GM18505 (cell line): ENCODE results near the gene CCDC167.

Source experiments
- ATAC-seq: cut with Tn5 transposase; IDR thresholded peaks from one replicate; pipeline ENCODE4 v1.9.1; 2021; ENCODE audit not compliant: unreplicated experiment
- POLR2A ChIP-seq: IDR thresholded peaks from 4 replicates; pipeline ENCODE4 v1.6.1; 2011; ENCODE audit warnings: borderline replicate concordance; ENCODE audit not compliant: insufficient read depth, insufficient read length; ENCODE audit errors: extremely low read depth

CCDC167 gene

DNA sequence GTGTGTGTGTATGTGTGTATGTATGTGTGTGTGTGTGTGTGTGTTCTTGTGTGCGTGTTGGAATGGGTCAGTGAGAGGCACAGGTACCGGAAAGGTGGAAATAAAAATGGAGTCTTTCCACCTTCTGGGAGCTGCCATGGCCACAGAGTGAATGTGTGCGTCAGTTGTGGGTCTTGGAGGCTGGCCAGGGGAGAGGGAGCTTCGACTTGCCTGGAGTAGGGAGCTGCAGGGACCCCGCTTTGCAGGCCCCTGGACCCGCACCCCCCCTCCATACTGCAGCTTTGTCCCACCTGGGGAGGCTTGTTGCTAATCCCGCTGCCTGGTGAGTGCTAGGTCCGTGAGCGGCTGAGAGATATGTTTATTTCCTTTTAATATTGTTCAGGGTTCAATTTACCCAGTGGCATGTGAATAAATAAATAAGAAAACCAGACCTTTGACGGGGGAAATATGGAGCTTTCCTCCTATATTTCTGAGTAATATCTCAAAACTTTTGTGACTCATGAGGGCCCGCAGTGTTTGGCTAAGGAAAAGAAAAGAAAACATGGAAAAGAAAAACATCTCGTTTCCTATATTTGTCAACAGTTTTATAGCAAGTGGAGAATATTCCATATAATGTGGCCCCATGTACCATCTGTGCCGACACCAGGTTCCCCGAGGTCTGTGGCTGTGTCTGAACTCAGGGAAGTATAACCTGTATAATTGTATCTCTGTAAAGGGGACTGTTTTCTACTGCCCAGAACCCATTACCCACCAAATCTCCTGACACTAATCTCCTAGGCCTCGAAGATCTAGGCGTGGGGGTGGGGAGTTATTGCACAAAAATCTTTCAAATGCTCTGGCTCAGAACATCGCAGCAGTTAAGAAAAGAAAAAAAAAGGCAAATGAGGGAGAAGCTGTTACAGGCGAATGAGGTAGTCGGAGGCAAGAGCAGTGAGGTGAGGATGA is 24.6 kb upstream of the CCDC167 start:
- TF ChIP-seq POLR2A: no peak
- ATAC-seq: no peak

DNA sequence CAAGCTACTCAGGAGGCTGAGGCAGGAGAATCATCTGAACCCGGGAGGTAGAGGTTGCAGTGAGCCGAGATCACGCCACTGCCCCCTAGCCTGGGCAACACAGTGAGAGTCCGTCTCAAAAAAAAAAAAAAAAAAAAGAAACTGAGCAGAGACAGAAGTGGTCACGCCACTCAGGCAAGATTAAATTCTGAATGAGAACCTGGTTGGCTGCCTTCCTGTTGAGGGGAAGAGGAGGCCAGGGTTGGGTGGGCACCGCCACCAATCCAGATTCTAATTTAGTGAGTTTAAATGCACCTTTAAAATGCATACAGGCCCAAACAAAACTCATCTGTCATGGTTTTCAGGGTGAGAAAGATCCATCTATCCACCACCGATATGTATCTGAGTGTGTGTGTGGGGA is 23.7 kb upstream of the CCDC167 start:
- no peak for TF ChIP-seq POLR2A
- no peak for ATAC-seq

- TF ChIP-seq POLR2A: no peak
- ATAC-seq: no peak
These were observed 23.1 kb upstream of the CCDC167 start for GRCh38 chr6:37522836-37523235.

DNA sequence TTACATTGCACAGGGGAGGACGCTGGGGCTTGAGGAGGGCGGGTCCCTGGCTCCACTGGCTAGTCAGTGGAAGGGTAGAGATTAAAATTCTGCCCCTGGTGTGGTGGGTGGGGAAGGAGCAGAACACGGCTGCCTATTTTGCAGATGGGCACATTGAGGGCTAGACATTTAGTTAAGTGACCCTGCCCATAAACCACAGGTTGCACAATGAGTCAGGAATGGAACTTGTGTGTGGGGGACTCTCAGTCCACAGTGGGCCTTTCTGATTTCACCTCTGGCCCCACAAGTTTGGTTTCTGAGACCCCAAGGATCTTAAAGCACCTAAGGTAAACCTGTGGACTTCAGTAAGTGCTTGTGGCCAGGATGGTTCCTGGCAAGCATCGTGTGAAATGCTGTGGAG is 22.0 kb upstream of the CCDC167 start:
- ATAC-seq: no peak
- TF ChIP-seq POLR2A: no peak

- TF ChIP-seq POLR2A: no peak
- ATAC-seq: no peak
These were observed 21.2 kb upstream of the CCDC167 start for GRCh38 chr6:37520926-37521325.

DNA sequence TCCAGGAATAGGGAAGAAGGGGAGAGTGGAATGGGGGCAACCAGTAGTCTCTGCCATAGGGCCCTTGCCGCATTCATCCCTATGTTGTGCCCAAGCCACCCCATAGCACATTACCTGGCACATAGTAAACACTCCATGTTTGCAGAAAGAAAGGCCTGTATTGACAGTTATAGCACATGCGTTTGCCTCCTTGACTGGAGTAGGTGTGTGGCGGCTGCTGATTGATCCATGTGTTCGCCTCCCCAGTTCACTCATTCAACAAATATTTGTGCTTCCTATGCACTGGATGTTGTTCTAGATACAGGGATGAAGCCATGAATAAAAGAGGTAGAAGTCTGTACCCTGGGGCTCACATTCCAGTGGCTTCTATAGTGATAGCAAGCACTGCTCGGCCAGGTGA is 19.8 kb upstream of the CCDC167 start:
- no peak for TF ChIP-seq POLR2A

GRCh38 chr6:37518116-37518515 is 18.4 kb upstream of the CCDC167 start:
- ATAC-seq: no peak
- TF ChIP-seq POLR2A: no peak

More for the DNA sequence above, 19.8 kb upstream of the CCDC167 start:
- no peak for ATAC-seq

DNA sequence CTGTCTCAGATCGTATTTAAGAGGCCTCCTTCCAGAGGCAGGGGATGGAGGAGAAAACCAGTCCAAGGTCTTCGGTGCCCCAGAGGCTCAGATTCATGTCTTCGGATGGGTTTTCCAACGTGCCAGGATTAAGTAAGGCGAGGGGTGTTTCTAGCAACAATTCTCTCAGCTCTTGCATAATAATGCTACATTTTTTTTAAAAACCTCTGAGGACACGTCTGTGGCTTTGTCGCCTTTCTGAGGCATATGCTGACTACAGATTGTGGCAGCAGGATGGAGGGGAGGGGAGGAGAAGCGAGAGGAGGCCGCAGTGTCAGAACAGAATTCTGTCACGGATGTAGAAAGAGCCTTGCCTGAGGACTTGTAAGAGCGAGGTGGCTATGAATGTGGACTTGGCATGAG is 17.7 kb upstream of the CCDC167 start:
- ATAC-seq: no peak
- TF ChIP-seq POLR2A: no peak

DNA sequence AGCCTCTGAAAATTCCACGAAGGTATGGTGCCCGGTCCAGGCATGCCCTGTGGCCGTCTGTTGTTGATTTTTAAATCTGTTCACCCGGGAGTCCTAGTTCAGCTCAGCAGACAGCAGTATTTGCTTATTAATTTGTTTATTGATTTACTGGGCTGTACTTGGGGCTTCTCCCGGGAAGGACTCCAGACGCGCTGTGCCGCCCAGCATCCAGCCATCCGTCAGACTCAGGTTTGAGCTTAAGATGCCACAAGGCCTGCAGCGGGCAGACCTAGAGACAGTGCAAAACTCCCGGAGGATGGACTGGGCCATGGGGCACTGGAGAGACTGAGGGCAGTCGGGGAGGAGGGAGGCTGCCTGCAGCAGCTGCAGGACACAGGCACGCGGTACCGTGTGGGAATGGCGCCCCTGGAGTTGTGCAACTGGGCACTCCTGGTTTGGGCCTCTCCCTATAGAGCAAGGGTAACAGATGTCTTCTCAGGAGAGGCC is 17.3 kb upstream of the CCDC167 start:
- no peak for TF ChIP-seq POLR2A
- ATAC-seq: no peak

DNA sequence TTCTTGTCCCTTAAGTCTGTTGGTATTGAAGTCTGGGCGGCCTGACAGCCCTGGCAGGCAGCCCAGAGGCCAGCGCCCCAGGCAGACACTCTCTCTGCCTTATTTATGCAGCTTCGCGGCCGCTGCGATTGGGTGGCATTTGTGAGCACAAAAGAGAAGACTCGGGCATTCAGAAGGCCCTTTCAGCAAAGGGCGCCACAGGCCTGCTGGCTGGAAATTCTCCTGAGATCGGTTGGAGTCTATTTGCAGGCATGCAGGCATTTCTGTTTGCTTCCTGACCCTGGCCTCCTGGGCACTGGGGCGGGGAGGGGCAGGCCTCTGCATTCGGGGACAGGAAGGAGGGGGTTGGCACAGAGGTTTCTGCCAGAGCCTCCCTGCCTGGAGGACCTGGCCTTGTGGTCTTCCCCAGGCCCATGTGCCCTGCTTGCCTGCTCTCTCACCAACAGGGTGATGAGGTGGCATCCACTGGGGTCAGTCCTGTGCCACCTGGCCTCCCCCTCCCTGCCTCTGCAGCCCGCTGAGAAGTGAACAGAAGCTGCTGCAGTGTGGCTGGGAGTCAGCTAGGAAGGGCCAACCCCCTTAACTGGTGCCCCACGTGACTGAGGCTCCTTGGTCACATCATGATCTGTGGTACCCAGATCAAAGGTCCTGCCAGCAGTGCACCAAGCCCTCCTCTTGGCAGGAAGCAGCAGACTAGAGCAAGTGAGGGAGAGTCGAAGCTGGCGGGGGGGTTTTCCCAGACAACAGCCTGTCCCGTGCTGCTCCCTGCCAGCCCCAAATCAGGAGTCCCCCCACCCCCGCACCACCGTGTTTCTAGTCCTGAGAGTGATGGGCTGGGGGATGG is 16.6 kb upstream of the CCDC167 start:
- TF ChIP-seq POLR2A: peak; percentile 31
- no peak for ATAC-seq

- no peak for ATAC-seq
These were observed 16.0 kb upstream of the CCDC167 start for GRCh38 chr6:37515712-37516075.

DNA sequence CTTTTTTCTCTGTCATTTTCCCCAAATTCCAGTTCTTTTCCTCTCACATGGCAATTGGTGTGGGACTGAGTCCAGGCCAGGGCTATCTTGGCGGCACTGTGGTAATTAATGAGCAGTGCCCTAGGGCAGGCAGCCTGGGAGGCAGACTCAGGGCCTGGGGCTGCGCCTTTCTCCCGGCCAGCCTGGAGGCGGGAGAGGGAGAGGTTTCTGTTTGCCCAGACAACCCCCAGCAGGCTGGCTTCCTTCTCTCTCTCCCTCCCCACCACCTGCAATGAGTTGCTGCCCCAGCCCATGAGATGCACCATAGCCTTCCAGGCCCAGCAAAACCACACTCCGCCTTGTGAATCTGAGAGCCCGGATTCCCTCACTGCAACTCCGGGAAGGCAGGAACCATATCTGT is 15.1 kb upstream of the CCDC167 start:
- ATAC-seq: no peak

More at GRCh38 chr6:37515712-37516075, 16.0 kb upstream of the CCDC167 start:
- TF ChIP-seq POLR2A: no peak

DNA sequence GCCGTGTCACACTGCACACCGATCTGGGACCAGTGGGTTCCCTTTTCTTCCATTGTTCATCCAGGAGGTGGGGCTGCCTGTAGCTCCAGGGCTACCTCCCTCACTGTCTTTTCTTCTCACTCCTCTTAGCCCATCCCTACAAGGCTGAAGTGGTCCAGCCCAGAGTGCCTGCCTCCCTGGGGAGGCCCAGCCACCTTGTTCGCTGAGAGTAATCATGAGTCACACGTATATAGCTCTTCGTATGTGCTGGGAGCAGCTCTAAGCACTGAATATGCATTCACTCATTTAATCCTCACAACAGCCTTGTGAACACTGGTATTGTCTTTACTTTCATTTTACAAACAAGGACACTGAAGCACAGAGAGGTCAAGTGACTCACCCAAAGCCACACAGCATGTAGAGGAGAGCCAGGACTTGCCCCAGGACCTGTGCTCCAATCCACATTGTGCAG is 14.7 kb upstream of the CCDC167 start:
- ATAC-seq: no peak

More for the DNA sequence above, 15.1 kb upstream of the CCDC167 start:
- no peak for TF ChIP-seq POLR2A

More for the DNA sequence above, 14.7 kb upstream of the CCDC167 start:
- no peak for TF ChIP-seq POLR2A
